ENCODE measurements around the gene STUM.

GRCh38 chr1:226541631-226542622 lies 6.6 kb upstream of the STUM start:
- TF ChIP-seq POLR2A (IDR thresholded peaks at IDR 0.05) (no peak), CTCF (IDR thresholded peaks at IDR 0.05) (no peak)
